GM21528 (cell line): ENCODE data around the gene BRD1.
"Not testable (repeated sequence)": the region's sequence is repeated elsewhere in the genome, so short reads cannot be mapped to it uniquely, and the experiment has no call there.

ENCODE experiments used
- ATAC-seq: cut with Tn5 transposase; IDR thresholded peaks from one replicate; pipeline ENCODE4 v1.9.1; 2021; ENCODE audit warnings: mild to moderate bottlenecking, moderate library complexity; ENCODE audit not compliant: unreplicated experiment, low FRiP score

The BRD1 gene

GRCh38 chr22:49853981-49854831 is 26.5 kb upstream of the BRD1 start:
- ATAC-seq = peak; percentile 32

DNA sequence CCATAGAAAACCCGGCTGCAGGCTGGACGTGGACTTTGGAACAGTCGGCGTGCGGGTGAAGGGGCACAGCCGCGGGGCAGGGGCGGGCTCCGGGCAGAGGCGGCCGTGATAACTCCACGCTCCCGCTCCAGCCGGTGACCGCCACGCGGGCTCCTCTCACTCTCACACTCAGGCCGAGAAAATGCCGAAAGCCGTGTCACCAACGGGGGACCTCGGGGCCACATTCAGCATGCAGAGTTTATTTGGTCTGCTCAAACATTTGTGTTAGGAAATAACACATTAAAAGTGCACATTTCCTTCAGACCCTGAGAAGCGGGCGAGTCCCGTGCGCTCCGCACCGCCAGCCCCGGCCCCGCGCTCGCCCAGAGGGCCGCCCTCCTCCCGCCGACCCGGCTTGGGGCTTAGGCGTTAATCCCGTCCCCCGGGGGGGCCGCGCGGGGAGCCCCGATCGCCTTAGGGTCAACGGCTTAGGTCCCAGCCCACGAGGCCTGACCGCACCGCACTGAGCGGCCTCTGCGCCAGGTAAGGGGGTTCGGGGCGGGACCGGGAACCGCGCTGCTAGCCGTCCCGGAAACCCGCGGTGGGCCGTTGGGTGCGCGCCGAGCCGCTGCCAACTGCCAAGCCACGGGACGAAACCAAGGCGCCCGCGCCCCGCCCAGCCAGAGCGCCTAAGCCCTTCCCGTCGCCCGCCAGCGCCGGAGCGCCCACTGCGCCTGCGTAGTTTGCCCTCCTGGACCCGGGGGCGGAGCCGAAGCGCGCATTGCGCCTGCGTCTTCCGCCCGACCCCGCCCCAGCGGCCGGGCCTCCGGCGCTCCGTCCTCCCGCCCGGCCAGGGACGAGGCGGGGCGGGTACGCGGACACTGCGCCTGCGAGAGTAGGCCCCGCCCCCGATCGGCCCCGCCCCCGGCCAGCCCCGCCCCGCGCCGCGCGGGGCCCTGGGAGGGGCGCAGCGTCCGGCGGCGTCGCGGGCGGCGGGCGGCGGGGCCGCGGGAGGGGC is 25.5 kb upstream of the BRD1 start, which contains the start of gene ZBED4:
Gene ZBED4, plus strand, starts transcription at position 947 of the 997 bp plus-strand sequence. CDS start 29,819 bp downstream, outside the sequence.
- peak; percentile 62 for ATAC-seq

- not testable (repeated sequence) for ATAC-seq
These were observed 24.9 kb upstream of the BRD1 start for GRCh38 chr22:49852568-49852897.

DNA sequence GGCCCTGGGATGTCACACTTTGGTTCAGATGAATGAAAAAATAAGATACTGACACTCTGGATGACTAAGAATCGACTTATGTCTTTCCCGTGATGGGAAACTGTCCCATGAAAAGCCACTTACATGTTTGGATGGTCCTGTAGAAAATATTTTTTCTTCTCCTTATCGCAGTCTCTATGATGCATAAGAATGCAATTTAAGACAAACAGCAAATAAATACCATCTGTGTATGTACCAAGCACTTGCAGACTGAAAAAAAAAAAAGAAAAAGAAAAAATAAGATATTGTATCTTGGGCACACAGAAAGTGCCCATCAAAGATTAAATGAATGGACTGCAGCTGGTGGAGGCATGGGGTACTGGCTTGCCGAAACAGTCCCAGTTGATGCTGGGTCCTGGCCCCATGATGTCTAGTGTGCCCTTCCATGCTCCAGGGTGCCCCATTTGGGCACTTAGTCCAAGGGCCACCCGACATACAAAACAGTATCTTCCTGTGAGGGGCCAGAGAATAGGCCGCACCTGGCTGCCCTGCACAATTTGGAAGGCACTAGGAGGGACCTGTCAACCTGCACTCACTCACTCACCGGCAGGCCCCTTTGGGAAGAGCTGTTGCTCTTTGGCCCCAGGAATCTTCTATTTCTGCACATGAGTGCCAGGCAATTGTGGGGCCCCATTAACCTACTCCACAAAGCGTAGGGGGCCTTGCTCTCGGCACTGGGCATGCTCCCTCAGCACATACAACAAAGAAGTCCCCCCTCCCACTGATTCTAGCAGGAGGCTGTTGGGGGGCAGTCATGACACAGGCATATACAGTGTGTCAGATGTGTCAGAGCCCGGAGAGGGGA is 23.5 kb upstream of the BRD1 start:
- no peak for ATAC-seq

- no peak for ATAC-seq
These were observed 22.6 kb upstream of the BRD1 start for GRCh38 chr22:49850021-49850911.

DNA sequence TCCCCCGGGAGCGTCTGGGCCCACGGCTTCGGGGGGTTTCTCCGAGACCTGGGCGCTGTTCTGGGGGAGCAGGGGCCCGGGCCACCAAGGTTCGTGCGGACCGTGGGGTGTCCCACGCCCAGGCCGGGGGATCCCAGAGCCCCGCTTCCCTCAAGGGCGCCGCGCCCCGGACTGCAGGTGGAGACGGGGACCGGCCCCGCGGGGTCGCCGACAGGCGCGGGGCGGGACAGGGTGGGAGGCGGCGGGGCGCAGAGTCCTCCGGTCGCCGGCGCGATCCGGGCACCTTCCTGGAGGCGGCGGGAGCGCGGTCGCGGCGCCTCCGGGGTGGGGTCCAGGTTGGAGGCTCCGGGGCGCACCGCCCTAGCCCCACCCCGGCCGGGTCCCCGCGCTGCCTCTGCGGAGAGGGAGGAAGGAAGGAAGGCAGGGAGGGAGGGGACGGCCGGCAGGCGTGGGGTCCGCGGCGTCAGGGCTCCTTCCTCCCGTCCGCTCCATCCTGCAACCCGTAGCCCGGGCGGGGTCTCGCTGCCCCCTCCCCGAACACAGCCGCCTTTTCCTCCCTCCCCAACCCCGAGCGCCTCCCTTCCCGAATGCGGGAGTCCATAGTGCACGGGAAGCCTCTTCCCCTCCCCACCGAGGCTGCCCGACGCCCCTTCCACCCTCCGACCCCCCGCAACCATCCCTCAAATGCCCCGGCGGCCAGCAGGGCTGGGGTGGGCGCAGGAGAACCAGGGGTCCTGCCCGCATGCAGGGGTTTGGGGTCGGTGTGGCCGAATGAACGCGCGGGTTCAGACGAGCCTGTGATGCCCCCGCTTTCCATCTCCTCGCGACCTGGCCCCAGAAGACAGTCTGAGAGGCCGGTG is 21.7 kb upstream of the BRD1 start:
- ATAC-seq = no peak

DNA sequence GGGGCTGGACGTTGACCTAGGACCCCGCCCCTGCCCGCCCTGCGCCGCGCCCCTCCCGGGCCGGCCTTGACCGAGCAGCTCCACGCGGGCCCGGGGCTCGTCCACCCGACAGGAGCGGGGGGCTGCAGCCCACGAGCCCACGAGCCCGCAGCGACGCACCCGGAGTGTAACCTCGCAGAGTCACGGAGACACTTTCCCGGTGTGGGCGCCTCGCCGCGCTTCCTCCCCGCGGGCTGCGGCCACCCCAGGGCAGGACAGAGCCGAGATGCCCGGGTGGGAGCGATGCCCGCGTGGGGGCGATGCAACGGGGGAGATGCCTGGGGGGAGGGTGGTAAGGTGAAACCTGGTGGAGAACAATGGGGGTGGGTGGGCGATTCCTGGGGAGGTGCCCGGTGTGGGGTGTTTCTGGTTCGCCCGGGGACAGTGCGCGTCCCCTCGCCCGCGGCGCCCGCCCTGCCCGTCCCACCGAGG is 21.1 kb upstream of the BRD1 start:
- ATAC-seq = no peak

DNA sequence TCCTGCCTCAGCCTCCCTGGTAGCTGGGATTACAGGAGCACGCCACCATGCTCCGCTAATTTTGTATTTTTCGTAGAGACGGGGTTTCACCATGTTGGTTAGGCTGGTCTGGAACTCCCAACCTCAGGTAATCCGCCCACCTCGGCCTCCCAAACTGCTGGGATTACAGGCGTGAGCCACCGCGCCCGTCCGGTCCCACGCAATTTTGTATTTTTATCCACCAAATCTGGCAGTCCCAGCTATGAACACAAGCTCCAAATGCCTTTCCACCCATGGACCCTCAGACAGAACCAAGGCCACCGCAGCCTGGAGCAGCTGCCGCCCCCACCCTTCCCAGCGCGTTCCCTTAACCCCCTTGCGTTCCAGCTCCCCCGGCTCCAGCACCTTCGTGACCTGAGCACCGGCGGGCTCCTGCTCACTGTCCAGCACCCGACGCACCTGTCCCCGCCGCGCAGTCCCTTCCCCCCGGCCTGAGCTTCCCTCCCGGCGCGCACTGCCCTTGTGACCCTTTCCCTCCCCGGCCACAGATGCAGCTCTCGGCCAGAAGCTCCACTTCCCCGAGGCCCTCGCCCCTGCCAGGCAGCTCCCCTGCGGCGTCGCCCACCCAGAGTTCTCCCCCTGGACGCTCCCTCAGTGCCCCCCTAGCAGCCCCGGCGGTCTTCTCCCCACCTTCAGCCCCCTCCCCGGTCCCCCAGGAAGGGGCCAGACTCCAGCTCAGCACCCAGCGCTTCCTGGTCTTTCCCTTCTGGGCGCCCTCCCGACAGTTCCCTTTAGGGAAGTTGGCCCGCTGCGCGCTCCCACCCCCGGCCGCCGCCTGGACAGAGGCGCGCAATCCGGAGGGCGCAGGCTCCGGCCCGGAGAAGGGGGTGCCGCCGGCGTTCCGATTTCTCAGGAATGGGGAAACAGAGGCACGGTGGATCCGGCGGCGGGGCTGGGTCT is 20.3 kb upstream of the BRD1 start:
- no peak for ATAC-seq

GRCh38 chr22:49845666-49846459 is 18.2 kb upstream of the BRD1 start:
- ATAC-seq = no peak

GRCh38 chr22:49845241-49845640 is 17.6 kb upstream of the BRD1 start:
- no peak for ATAC-seq

- no peak for ATAC-seq
These were observed 11.4 kb upstream of the BRD1 start for GRCh38 chr22:49838771-49839717.

GRCh38 chr22:49833340-49834007 is 5.8 kb upstream of the BRD1 start:
- ATAC-seq = no peak

- no peak for ATAC-seq
These were observed 1.6 kb upstream of the BRD1 start for GRCh38 chr22:49829044-49829853.

- ATAC-seq = no peak
These were observed 909 bp upstream of the BRD1 start for GRCh38 chr22:49828599-49828965.
